ENCODE measurements around the gene COG5.

The COG5 gene

GRCh38 chr7:107394276-107394675, 169.4 kb downstream of the COG5 start:
- no peak for DNase-seq (ENCODE audit: low spot score)

DNA sequence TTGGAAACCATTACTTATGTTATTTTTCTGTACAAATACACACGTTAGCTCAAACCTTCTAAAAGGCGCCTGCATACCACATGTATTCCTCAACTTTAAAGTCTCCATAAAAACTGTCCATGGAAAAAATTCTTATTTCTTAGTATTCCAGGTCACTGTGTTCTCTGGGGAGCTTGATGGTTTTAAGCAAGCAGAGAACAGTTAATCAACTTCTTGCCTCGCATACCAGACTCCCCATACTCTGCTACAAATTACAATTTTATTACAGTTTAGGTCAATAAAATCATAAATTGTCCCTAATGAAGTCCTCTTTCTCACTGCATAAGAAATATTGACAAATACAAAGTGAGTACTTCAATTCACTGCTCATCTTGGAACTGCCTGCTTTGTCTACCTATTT, 170.9 kb downstream of the COG5 start:
- DNase-seq (ENCODE audit: low spot score): no peak

GRCh38 chr7:107390916-107391315, 172.8 kb downstream of the COG5 start:
- no peak for DNase-seq (ENCODE audit: low spot score)

DNA sequence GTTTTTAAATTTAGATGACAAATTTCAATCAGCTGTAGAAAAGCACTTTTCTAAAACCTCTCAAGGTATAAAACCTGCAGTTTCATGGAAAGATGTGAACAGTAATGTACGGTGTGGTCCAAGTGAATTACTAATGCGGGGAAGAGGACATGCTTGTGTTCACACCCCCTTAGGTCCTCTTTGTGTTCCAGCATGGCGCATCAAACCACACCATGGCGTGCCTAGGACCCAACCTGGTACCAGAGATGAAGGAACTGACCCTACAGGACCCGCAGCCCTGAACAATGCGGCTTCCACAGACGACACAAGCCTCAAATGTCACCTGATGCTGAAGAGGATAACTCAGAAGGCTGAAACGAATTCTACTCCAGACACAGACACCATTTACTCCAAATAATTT, 175.1 kb downstream of the COG5 start:
- no peak for DNase-seq (ENCODE audit: low spot score)

GRCh38 chr7:107387573-107388219, 176.0 kb downstream of the COG5 start:
- DNase-seq (ENCODE audit: low spot score): no peak

- no peak for DNase-seq (ENCODE audit: low spot score)
These were observed 176.6 kb downstream of the COG5 start for GRCh38 chr7:107387128-107387527.

DNA sequence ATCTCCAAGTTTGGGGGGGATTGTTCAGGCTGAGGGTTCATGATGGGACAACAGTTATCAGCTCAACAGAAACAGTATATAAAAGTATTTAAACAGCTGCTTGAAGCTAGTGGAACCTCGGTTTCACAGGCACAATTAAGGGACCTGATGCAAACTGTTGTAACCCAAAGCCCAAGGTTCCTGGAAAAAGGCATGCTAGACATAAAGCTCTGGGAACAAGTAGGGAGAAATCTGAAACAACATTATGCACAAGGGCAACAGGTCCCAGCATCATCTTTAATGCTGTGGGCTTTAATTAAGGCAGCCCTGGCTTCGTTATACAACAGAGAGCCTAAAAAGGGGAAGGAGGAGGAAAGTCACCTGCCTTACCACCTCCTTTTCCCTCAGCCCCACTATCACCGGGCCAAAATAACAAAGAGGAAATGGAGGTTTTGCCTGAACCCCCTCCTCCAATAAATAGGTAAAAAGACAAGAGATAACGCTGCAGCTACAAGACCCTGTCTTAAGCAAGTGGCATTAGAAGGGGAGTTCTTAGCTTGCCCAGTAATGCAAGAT, 177.1 kb downstream of the COG5 start:
- no peak for DNase-seq (ENCODE audit: low spot score)

GRCh38 chr7:107384025-107384424, 179.7 kb downstream of the COG5 start:
- no peak for DNase-seq (ENCODE audit: low spot score)

- DNase-seq (ENCODE audit: low spot score): no peak
These were observed 180.5 kb downstream of the COG5 start for GRCh38 chr7:107383203-107383602.

DNA sequence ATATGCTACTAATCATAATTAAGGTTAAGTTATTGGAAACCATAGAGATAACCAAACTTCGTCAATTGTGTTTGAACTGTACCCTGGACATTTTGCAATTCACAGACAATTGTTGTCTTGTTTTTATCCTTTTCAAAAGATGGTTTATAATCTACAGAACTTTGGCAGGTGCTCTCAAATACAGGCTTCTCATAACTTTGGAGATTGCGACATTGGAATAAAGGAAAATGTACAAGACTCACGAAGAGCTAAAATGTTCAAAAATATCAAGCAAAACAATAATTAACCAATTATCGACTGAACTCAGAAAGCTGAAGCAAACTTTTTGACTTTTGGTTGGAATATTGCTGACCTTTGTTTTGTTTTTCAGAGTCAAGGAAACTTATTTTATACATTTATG, 182.3 kb downstream of the COG5 start:
- DNase-seq (ENCODE audit: low spot score): no peak

DNA sequence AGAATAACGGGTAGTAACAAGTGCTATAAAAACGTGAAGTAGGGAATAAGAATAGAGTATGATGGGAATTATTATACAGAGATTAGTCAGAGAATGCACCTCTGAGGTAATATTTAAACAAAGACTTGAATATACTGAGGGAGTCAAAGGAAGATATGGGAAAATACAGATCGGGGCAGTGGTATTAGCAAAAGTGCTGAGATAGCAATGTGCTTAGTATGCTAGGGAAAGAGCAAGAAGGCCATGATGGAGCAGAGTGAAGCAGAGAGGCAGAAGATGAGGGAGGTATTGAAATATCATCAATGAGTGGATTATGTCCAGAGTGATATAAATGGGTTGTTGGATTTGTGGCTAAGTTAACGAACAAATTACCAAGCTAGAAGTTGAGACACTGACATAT, 190.4 kb downstream of the COG5 start:
- no peak for DNase-seq (ENCODE audit: low spot score)

DNA sequence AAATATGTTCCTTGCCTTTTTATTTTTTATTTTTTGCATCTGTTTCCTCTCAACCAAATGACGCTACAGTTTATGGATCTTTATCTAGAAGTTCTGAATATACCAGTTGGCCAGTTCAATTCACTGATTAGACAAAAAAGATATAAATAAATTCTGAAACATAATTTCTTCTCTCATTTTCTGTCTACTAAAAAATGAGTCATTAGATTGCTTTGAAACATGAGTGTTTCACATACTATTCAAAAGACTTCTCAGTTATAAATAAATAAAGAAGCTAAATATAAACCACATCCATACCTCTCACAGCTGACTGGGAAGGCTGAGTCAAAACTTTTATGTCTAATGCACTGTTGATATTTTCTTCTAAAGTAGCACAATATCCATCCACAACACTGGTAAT, 191.4 kb downstream of the COG5 start:
- DNase-seq (ENCODE audit: low spot score): no peak

DNA sequence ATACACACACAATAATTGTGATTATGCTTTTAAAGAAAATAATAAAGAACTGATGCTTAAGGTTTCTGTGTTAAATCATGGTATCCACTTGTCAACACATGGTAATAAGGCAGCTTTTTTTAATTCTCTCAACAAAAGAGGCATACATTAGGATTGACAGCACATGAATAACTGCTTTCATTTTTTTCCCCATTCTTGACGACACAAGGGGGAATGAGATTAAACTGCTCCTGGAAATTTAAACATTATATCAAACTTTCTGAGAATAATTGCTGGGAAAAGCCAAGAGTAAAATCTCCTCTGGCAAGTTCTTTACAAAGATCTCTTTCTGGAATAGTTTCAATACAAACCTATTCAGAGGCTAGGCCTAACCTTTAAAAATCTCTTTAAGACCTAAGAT, 192.9 kb downstream of the COG5 start:
- no peak for DNase-seq (ENCODE audit: low spot score)

GRCh38 chr7:107364787-107365186, 198.9 kb downstream of the COG5 start:
- DNase-seq (ENCODE audit: low spot score): no peak

GRCh38 chr7:107359520-107360316, 204.0 kb downstream of the COG5 start:
- no peak for DNase-seq (ENCODE audit: low spot score)

GRCh38 chr7:107355616-107356015, 208.1 kb downstream of the COG5 start:
- DNase-seq (ENCODE audit: low spot score): no peak

DNA sequence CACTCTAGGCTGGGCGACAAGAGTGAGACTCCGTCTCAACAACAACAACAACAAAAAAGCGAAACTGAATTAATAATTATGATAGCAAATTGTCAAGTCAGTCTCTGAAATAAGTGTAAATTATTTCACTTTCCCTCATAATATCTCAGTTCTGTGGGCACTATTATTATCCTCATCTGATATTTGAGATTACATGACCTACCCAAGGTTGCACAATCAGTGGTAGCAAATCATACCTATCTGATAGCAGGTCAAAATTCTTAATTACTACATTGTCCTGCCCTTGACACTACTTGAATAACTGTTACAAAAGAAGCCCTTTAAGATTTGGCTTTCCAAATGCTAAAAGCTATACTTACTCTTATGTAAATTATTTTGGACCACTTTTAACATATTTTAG, 209.1 kb downstream of the COG5 start:
- DNase-seq (ENCODE audit: low spot score): no peak

DNA sequence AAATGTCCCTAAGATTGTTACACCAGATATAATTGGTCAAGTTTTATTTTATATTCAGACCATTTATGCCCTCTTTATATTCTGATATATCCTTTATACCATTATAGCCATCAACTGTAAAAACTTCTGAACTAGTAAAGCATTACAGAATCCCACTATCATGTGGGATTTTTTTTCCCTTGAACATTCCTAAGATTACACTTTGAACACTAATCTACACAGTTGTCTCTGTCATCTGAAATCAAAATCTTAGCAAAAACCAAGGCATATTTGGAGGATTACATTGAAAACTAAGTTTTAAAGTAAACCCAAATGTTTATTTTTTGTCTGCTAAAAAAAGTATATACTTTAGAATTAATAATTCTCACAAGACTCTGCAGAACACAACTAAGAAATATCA, 210.0 kb downstream of the COG5 start:
- no peak for DNase-seq (ENCODE audit: low spot score)

DNA sequence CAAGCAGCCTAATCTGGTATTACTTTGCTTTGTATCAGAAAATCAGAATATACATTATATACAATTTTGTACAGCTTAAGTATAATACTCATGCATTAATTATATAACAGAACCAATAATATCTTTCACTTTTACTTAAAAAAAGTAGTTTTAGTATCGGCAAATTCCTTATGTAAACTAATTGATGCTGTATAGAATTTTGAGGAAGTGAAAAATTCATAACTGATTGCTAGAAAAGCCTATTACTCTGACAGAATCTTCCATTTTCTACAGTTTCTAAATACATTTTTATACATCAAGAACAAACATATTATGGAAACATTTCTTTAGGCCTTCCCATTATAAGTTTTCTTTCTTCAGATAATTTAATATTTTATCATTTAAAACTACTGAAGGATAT, 217.8 kb downstream of the COG5 start:
- DNase-seq (ENCODE audit: low spot score): no peak

DNA sequence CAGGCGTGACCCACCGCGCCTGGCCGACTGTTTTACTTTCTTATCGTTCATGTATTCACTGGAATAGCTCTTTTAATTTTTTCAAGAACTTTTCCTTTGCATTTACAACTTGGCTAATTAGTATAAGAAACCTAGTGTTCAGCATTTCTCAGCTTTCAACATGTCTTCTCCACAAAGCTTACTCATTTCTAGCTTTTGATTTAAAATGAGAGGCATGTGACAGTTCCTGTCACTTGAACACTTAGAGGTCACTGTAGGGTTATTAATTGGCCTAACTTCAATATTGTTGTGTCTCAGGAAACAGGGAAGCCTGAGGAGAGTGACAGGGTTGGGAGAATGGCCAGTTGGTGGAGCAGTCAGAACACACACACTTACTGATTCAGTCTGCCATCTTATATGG, 218.9 kb downstream of the COG5 start:
- DNase-seq (ENCODE audit: low spot score): no peak

GRCh38 chr7:107344286-107344685, 219.4 kb downstream of the COG5 start:
- DNase-seq (ENCODE audit: low spot score): no peak

- no peak for DNase-seq (ENCODE audit: low spot score)
These were observed 225.6 kb downstream of the COG5 start for GRCh38 chr7:107338080-107338479.

DNA sequence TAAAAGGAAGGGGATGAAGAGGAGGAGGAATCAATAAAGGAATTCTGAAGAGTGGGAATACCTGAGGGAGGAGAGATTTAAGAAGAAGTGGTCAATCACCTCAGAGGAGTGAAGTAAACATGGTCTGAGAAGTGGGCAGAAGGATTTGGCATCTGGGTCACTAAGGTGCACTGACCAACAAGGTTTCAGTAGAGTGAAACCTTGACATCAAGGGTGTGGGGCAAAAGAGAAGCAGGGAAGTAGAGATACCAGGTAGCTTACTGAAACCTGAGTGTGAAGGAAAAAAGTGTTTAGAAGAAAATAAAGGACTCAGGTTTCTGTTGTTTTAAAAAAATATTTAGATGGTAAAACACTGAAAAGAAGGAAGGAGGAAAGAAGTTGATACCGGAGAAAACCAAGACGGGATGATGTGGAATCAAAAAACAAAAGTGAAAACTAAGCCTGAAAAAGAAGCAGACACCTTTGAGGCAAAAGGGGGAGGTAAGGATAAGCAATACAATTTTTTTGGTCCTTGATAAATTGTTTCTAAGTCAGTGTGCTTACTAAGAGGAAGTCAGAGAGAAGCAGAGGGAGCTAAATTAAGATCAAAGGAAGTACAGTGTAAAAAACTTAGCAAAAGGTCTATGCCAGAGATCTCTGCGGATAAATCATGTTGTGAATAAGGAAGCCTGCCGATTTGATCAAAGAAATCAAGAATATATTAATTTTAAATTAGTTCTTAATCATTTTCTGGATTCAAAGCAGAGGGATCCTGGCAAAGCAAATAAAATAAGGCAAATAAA, 231.0 kb downstream of the COG5 start:
- DNase-seq (ENCODE audit: low spot score): no peak

Data from SW480 (cell line).